Left colon (tissue), 2 donors: Measurements from ENCODE around the gene PTPRD. TPM values are rescaled to one million over a fixed set of nuclear protein-coding genes. Genes with fewer than 3 reads are reported as not detected.

Source experiments
- ATAC-seq: fragments of 200-7000 bp; cut with Tn5 transposase; one replicate; pipeline ENCODE4 v1.9.1; 2020; ENCODE audit warnings: mild to moderate bottlenecking, moderate library complexity
- DNase-seq, 2 donors: peaks; one replicate each; pipeline ENCODE4 v3.0.0-alpha.2; 2020
- intact Hi-C, 2 donors: fragments of 100-400 bp; cut with DNase I in 1 of 2; cut with micrococcal nuclease in 1 of 2; formaldehyde crosslinking; loops; one replicate each; pipeline versions ENCODE4 v1.11.2 to v1.14.0; 2022; cut with DNase I, micrococcal nuclease
- total RNA-seq, 2 donors: library from RNA; stranded (reverse); fragmentation: NEBNext Ultra II Directional; extraction: Animal tissue kit (Norgen Biotek cat#: 25700); gene quantifications; one replicate each; pipeline ENCODE4 v1.2.1, GENCODE V29; 2021
- donor health status: DM: no; HTN: no; CAD: no.
- donor health status: DM: yes; HTN: yes; CAD: no.

The PTPRD gene
- total RNA-seq, 2 donors from 2014 or later, result 95.1 to 107 TPM

GRCh38 chr9:8895861-8896224, 1717.0 kb downstream of the PTPRD start:
- DNase-seq (no peak), ATAC-seq (peak; percentile 71)
- intact Hi-C loops, result no loop called here

DNA sequence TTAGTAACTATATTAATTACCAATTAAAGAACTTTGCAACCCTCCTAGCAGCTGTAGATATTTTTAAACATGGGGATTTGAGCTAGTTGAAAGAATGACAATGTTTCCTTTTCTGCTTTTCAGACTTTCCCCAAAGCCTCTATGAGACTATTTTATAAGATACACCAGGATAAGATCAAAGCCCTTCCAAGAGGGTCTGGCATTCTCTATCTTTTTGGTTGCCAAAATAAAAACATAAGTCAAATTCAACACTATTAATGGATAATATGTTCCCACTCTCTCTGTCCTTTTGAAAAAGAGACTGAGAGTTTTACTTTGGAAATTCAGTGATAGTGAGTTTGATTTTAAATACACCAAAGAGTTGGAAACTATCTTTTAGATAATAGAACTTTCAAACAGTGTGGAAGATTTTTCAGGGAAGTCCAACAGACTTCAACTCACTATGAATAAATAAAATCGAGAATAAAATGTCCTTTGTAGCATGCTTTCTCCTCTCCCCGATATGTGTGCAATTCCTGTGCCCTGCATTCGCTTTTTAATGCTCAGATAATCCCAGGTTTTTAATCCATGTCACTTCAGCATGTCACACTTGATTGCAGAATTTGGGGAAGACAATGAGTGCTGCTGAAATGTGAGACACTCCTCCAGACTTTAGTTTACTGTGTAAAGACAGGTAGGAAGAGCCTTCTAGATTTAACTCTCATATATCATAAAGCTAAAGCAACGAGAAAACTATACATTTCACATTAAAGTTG, 1717.5 kb downstream of the PTPRD start:
- intact Hi-C loops, result no loop called here
- DNase-seq, result no peak
- no peak for ATAC-seq

- DNase-seq (no peak), ATAC-seq (no peak)
- intact Hi-C loops, result no loop called here
Measured at GRCh38 chr9:8890695-8891094, 1722.1 kb downstream of the PTPRD start.

DNA sequence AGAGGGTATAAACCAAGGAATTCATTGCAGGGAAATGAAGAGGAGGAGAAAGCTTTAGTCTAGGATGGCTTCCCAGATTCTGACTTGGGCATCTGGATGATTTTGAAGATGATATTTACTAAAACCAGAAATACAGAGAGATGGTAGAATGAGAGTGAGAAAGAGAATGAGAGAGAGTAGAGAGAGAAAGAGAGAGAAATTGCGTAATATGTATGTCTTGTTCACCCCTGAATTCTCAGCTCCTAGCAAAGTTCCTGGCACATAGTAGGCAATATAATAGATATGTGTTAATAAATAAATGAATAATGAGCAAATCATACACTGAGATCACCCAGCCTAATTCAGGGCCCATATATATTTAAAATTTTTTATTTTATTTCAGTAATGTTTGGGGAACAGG, 1723.7 kb downstream of the PTPRD start:
- DNase-seq, result no peak
- intact Hi-C loops, result no loop called here
- ATAC-seq, result no peak

DNA sequence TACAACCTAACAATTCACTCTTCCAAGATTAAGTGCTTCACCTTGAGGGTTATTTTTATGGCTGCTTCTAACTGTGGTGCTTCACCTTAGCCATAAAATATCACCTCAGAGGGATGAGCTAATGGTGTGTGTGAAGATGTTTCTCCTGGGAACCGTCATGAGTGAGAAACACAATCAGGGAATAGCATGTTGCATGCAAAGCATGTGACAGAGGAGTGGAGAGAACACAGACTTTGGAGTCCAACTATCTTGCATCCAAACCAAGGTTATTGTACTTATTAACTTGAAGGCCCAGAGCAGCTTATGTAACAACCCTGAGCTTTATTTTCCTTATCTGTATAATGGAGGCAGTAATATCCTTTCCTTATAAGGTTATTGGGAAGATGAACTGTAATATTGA, 1724.2 kb downstream of the PTPRD start:
- peak; percentile 33 for ATAC-seq

DNA sequence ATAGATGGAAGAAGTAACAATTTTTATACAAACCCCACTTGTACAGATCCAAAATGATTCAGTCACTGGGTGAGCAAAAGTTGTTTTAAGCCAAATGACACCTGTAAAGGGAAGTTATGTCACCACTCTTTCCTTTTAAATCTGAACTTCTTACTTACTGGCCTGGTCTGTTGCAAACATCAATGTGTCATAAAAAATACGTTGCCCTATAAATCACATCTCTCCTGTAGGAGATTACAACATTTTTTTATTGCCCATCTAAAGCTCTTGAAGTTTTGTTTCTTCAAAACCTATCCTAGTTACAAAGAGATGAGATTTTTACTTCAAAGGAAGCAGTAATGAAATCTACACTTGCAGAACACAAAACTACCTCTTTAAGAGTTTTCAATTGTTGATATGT, 1725.4 kb downstream of the PTPRD start:
- ATAC-seq, result peak; percentile 79
- DNase-seq, result no peak
- intact Hi-C loops, result no loop called here

More for the DNA sequence above, 1724.2 kb downstream of the PTPRD start:
- DNase-seq, result no peak
- intact Hi-C loops, result no loop called here

DNA sequence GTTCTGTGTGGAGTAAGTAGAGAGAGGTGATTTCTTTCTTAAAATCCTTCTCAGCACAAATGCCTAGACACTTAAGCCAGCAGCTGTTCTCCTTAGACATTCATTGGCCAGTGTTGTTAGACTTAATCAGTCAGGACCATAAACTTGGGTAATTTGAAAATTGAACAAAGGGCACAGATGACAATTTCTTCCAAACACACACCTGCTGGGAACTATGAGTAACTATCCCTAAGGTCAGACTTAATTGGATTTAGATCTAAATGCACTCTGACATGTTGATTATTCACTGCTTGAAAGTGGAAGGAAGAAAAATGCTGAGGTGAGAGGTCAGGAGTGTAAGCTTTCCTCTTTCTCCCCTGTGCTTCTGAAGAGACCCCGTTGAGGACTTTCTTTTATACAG, 1729.5 kb downstream of the PTPRD start:
- intact Hi-C loops, result no loop called here
- ATAC-seq, result peak; percentile 77
- DNase-seq, result no peak

GRCh38 chr9:8880060-8880459, 1732.7 kb downstream of the PTPRD start:
- DNase-seq (no peak), ATAC-seq (peak; percentile 74)
- intact Hi-C loops, result no loop called here

GRCh38 chr9:8879284-8879683, 1733.5 kb downstream of the PTPRD start:
- DNase-seq (no peak), ATAC-seq (no peak)
- intact Hi-C loops, result no loop called here

- intact Hi-C loops, result no loop called here
- no peak for DNase-seq
- no peak for ATAC-seq
Measured at GRCh38 chr9:8877753-8878494, 1734.9 kb downstream of the PTPRD start.

- ATAC-seq (peak; percentile 68), DNase-seq (no peak)
- intact Hi-C loops, result no loop called here
Measured at GRCh38 chr9:8876303-8876702, 1736.5 kb downstream of the PTPRD start.

GRCh38 chr9:8874482-8874881, 1738.3 kb downstream of the PTPRD start:
- ATAC-seq (no peak), DNase-seq (no peak)
- intact Hi-C loops, result no loop called here

- ATAC-seq (no peak), DNase-seq (no peak)
- intact Hi-C loops, result no loop called here
Measured at GRCh38 chr9:8872802-8873201, 1740.0 kb downstream of the PTPRD start.

DNA sequence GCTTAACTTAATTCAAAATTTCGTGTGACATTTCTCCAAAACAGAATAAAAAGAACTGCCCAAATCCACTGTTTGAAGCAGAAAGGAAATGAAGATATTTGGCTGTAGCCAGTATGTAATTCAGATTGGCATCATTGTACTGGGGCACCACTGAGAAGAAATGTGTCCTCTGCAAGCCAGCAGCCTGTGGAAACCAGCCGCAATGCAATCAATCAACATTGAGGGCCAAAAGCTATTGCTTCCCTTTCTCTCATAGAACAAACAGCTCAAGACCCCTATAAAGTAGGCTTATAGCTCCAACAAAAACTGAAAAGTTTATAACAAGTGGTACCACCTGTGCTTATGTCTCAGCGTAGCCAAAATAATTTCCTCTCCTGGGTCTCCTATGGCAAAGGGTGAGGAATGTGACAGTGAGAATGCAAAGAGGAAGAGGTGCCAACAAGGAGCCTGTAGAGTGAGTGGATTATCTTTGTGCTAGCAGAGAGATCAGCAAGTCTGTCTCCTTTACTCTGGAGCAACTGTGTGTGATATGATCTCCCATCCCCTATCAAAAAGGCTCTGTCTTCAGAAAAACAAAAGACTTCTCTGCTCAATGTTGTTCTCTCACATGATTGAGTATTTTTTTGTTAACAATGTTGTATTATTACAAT, 1740.9 kb downstream of the PTPRD start:
- ATAC-seq, result no peak
- intact Hi-C loops, result no loop called here
- no peak for DNase-seq

- intact Hi-C loops, result no loop called here
- no peak for ATAC-seq
- no peak for DNase-seq
Measured at GRCh38 chr9:8871396-8871795, 1741.4 kb downstream of the PTPRD start.

- ATAC-seq, result no peak
- intact Hi-C loops, result no loop called here
- DNase-seq, result no peak
Measured at GRCh38 chr9:8869812-8870211, 1743.0 kb downstream of the PTPRD start.

GRCh38 chr9:8868632-8869031, 1744.2 kb downstream of the PTPRD start:
- intact Hi-C loops, result no loop called here
- ATAC-seq, result no peak
- no peak for DNase-seq

DNA sequence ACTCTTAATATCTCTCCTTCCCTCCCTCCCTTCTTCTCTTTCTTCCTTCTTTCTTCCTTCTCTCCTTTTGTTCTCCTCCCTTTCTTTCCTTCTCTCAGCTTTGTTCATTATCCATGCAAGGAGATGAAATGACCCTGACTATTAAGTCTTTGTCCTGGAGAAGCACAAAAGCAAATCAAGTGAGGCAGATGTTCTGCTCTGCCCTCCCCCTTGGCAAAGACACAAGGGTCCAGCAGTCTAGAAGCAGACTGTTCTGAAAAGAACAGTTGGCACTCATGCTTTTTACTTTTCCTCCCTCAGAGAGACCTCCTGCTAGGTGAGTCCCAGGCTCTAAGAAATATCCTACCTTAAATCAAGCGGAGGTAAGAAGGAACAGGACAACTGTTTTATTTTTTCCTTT, 1745.7 kb downstream of the PTPRD start:
- no peak for DNase-seq
- ATAC-seq, result no peak
- intact Hi-C loops, result no loop called here

DNA sequence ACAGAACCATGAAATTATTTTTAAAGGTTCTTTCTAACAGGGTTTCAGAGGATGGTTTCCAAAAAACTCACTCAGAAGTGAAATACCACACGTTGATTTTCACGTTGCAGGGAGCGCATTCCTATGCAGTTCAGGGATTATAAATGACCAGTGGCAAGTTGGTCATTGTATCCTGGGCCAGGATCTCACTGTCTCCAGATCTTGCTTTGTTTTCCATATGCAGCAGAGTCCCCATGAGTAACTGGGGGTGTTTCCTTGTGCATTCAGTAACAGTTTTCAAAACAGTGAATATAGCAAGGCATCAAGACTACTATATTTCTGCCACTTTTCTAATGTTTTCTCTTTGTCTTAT, 1748.3 kb downstream of the PTPRD start:
- no peak for ATAC-seq
- intact Hi-C loops, result no loop called here
- DNase-seq, result no peak

DNA sequence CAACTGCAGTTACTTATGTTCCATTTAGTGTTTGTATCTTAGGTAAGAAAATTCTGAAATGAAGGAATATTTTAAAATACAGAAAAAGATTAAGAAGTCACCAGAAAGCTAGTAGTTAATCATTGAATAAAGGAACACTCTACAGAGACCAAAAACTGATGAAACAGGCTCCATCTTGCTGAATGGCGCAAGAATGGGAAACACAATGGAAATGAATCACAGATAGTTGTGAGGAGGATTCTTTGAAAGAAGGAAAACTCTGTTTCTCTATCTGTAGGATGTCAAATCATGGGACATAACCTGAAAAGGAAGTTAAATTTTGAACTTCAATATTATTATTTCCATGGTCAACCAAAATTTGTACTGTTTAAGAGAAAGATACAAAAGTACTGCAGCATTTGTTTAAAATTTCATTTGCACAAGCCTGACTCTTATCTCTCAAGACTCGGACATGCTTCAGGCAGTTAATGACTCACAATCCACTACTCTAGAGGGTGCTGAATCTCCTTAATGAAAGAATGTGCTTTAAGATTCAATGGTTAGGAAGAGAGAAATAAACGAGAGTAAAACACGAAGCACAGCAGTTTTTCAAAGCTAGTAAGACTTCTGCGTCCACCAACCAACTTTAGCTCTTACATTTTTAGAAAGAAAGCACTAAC, 1748.8 kb downstream of the PTPRD start:
- no peak for ATAC-seq
- no peak for DNase-seq
- intact Hi-C loops, result no loop called here
